ENCODE data around the gene HLA-DQA1.

DNA sequence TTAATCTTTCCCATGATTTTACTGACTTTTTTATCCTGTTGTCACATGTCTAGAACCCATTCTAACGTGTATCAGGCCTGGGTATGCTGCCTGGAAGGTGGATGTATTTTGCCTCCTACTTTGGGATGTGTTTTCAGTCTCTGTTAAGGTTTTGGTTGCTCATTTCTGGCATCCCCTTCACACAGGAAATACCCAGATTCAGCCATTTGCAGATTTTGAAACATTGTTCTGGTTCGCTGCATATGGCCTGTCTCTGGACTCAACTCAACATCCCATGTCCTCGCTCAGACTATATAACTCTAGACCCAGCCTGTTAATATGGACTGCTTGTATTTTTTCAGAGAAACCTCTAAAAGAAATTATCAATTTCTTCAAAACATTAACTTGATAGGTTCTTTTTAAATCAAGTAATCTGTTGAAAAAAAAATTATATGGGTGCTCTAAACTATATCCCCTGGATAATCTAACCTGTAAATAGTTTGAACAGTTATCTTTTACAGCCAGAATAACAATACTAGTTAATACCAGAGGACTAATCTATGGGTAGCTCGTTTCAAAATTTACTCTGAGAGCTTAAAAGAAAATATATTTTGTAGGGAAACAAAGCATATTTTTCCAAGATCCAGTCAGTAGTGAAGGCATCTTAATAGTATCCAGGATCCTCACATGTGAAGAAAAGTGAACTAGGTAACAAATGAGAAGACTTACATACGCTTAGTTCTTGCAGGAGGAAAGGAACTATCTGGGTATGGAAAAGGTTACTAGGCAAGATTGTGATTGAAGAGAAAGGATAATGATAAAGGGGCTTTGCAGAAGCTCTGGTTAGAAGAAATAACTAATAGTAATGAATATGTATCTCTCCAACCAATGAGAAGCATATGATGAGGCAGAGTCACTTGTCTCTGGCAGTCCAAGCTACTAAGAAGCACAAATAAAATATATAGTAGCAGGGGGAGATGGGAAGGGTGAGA is 52.6 kb downstream of the HLA-DQA1 start:
- no peak for TF ChIP-seq YY1 (IDR thresholded peaks at IDR 0.05; ENCODE audit: insufficient read depth, insufficient read length)
- no peak for TF ChIP-seq ZNF274 (IDR thresholded peaks at IDR 0.05; ENCODE audit: low read depth, low read length)
- no peak for TF ChIP-seq SUZ12 (IDR thresholded peaks at IDR 0.05; ENCODE audit: extremely low read depth, insufficient read depth, insufficient read length)
